SK-N-SH (cell line): ENCODE data around the gene IFT52. TPM values are rescaled to one million over a fixed set of nuclear protein-coding genes. Genes with fewer than 3 reads are reported as not detected.
"Not testable (repeated sequence)": the region's sequence is repeated elsewhere in the genome, so short reads cannot be mapped to it uniquely, and the experiment has no call there.

Experiments
- CTCF ChIA-PET: fragments of 300-600, 350-600 bp; formaldehyde crosslinking; extraction: SDS; loops from one replicate; lab custom pipeline; 2021; lab: Yijun Ruan, JAX
- POLR2A ChIA-PET: fragments of 350-600 bp; sonication (Branson Sonifier 250); formaldehyde crosslinking; extraction: SDS; loops from one replicate; lab custom pipeline; 2020; ENCODE audit warnings: antibody characterized with exemption, inconsistent platforms; lab: Yijun Ruan, JAX
- DNase-seq: peaks from one replicate; pipeline ENCODE4 v3.0.0; 2012
- H2AFZ ChIP-seq: fragments of 200-600 bp; sonication (generic); 2 replicates; pipeline ENCODE4 v1.8.1; 2016; ENCODE audit warnings: antibody characterized with exemption, mild to moderate bottlenecking, low read depth
- H3F3A ChIP-seq: fragments of 200-600 bp; sonication (generic); replicated peaks from 2 replicates; pipeline ENCODE3; 2016; ENCODE audit warnings: antibody characterized with exemption, mild to moderate bottlenecking; ENCODE audit not compliant: insufficient read depth
- H3K27ac ChIP-seq, 2 experiments: fragments of 200-500 bp in 1 of 2; fragments of 200-600 bp in 1 of 2; sonication (Bioruptor generic) in 1 of 2; sonication (generic), shearing (Covaris generic) in 1 of 2; 2 replicates each; pipeline versions ENCODE4 v1.5.1 to v1.6.1; 2014 to 2016; ENCODE audit warnings: low read depth in 2 of 2, inconsistent platforms in 1 of 2, low read length in 1 of 2, mild to moderate bottlenecking in 1 of 2, mixed read lengths in 1 of 2
- H3K27me3 ChIP-seq: fragments of 200-600 bp; sonication (generic), shearing (Covaris generic); 2 replicates; pipeline ENCODE4 v1.6.1; 2016; ENCODE audit warnings: mixed run types; ENCODE audit not compliant: insufficient read depth
- H3K36me3 ChIP-seq, 2 experiments: fragments of 200-500 bp in 1 of 2; fragments of 200-600 bp in 1 of 2; sonication (Bioruptor generic) in 1 of 2; sonication (generic) in 1 of 2; replicated peaks in 1 of 2; 2 replicates each; pipeline versions ENCODE3 to v1.5.1; 2014 to 2016; ENCODE audit warnings: low read length in 1 of 2, mild to moderate bottlenecking in 1 of 2; ENCODE audit not compliant: insufficient read depth in 2 of 2, control insufficient read depth in 1 of 2
- H3K4me1 ChIP-seq, 2 experiments: fragments of 200-500 bp in 1 of 2; fragments of 200-600 bp in 1 of 2; sonication (Bioruptor generic) in 1 of 2; sonication (generic), shearing (Covaris generic) in 1 of 2; 2 replicates each; pipeline versions ENCODE4 v1.5.1 to v1.6.1; 2014 to 2016; ENCODE audit warnings: low read depth in 1 of 2, low read length in 1 of 2, mixed run types in 1 of 2; ENCODE audit not compliant: insufficient read depth in 2 of 2, control insufficient read depth in 1 of 2
- H3K4me2 ChIP-seq: fragments of 200-600 bp; sonication (generic), shearing (Covaris generic); 2 replicates; pipeline ENCODE4 v1.6.1; 2017; ENCODE audit warnings: mixed run types
- H3K4me3 ChIP-seq, 2 experiments: fragments of 200-500 bp in 1 of 2; fragments of 200-600 bp in 1 of 2; sonication (Bioruptor generic) in 1 of 2; sonication (generic), shearing (Covaris generic) in 1 of 2; 2 replicates each; pipeline versions ENCODE4 v1.5.1 to v1.8.1; 2014 to 2016; ENCODE audit warnings: low read depth in 2 of 2, inconsistent platforms in 1 of 2, low read length in 1 of 2, mild to moderate bottlenecking in 1 of 2, mixed read lengths in 1 of 2, moderate library complexity in 1 of 2
- H3K79me2 ChIP-seq: fragments of 200-600 bp; sonication (generic); 2 replicates; pipeline ENCODE4 v1.8.1; 2017; ENCODE audit warnings: mild to moderate bottlenecking; ENCODE audit not compliant: insufficient read depth
- H3K9ac ChIP-seq: fragments of 200-600 bp; sonication (generic); 2 replicates; pipeline ENCODE4 v1.6.1; 2017; ENCODE audit warnings: mixed run types
- H3K9me2 ChIP-seq: fragments of 200-600 bp; sonication (generic); 2 replicates; pipeline ENCODE4 v1.6.1; 2017; ENCODE audit warnings: mixed run types
- H3K9me3 ChIP-seq: fragments of 200-600 bp; sonication (generic); 2 replicates; pipeline ENCODE4 v1.6.1; 2017; ENCODE audit warnings: mixed run types, mild to moderate bottlenecking, moderate library complexity
- H4K20me1 ChIP-seq: fragments of 200-600 bp; sonication (generic); 2 replicates; pipeline ENCODE4 v1.6.1; 2017; ENCODE audit warnings: mild to moderate bottlenecking, mixed run types; ENCODE audit not compliant: insufficient read depth
- CHD2 ChIP-seq: fragments of 150-350 bp; IDR thresholded peaks from 2 replicates; pipeline ENCODE4 v1.6.1; 2018; ENCODE audit warnings: low read length; ENCODE audit not compliant: partially characterized antibody
- EZH2phosphoT487 ChIP-seq: fragments of 200-600 bp; sonication (generic); IDR thresholded peaks from 2 replicates; pipeline ENCODE4 v1.6.1; 2017; ENCODE audit warnings: low read depth, mixed run types, mild to moderate bottlenecking, antibody characterized with exemption, moderate library complexity, borderline replicate concordance
- FOXM1 ChIP-seq: IDR thresholded peaks from 2 replicates; pipeline ENCODE4 v1.4.0; 2012; ENCODE audit warnings: low read depth, mild to moderate bottlenecking
- GABPA ChIP-seq: IDR thresholded peaks from 2 replicates; pipeline ENCODE4 v1.4.0; 2012; ENCODE audit warnings: low read depth, mild to moderate bottlenecking
- IRF3 ChIP-seq: fragments of 150-350 bp; IDR thresholded peaks from 2 replicates; pipeline ENCODE4 v1.6.1; 2016; ENCODE audit warnings: mild to moderate bottlenecking, low read depth, low read length
- NRF1 ChIP-seq: IDR thresholded peaks from 2 replicates; pipeline ENCODE4 v1.6.1; 2012; ENCODE audit warnings: low read depth, mild to moderate bottlenecking, low read length
- RAD21 ChIP-seq: IDR thresholded peaks from 2 replicates; pipeline ENCODE4 v1.6.1; 2012; ENCODE audit warnings: mild to moderate bottlenecking, low read length
- RCOR1 ChIP-seq: fragments of 150-350 bp; IDR thresholded peaks from 2 replicates; pipeline ENCODE4 v1.6.1; 2017; ENCODE audit warnings: antibody characterized with exemption, low read length
- SIN3A ChIP-seq: IDR thresholded peaks from 2 replicates; pipeline ENCODE4 v1.6.1; 2012; ENCODE audit warnings: low read depth, mild to moderate bottlenecking, low read length, moderate library complexity, borderline replicate concordance
- TCF12 ChIP-seq: IDR thresholded peaks from 2 replicates; pipeline ENCODE4 v1.4.0; 2012
- TEAD4 ChIP-seq: IDR thresholded peaks from 2 replicates; pipeline ENCODE4 v1.4.0; 2012; ENCODE audit warnings: mild to moderate bottlenecking, borderline replicate concordance; ENCODE audit not compliant: insufficient read depth
- WGBS: methylation state at CpG from one replicate; pipeline ENCODE4 v1.1.6; 2017; ENCODE audit warnings: low lambda C conversion rate; 5-methylcytosine and 5-hydroxymethylcytosine counted together
- polyA plus RNA-seq, 3 experiments: library from polyadenylated mRNA; depleted of rRNA; stranded (reverse); fragments of >200 nt; gene quantifications; 2 replicates each; pipeline ENCODE4 v1.2.3, GENCODE V29; 2012

IFT52 gene
- polyA plus RNA-seq, 1 of the 3 experiments (the other 2 are of a cell fraction), result 34.0 TPM

GRCh38 chr20:43650997-43651525 lies 60.3 kb downstream of the IFT52 start (continued):
- TF ChIP-seq RCOR1 (no peak), NRF1 (no peak), RAD21 (no peak), TCF12 (no peak)

- H3K79me2 ChIP-seq, H3K27me3 ChIP-seq, H3K4me1 ChIP-seq, H3K36me3 ChIP-seq, CTCF ChIA-PET, H3F3A ChIP-seq, H4K20me1 ChIP-seq, H3K27ac ChIP-seq, H2AFZ ChIP-seq, H3K4me3 ChIP-seq, H3K9me3 ChIP-seq, H3K9ac ChIP-seq, POLR2A ChIA-PET, H3K9me2 ChIP-seq, DNase-seq, H3K4me2 ChIP-seq: not testable (repeated sequence)
- WGBS, result 92% methylated on average over 10 of the region's 10 CpGs
These were observed 61.0 kb downstream of the IFT52 start for GRCh38 chr20:43651650-43652184.

- no peak for DNase-seq
- Histone ChIP-seq H4K20me1 (no peaks in the 10 kb centered on the region), H3K9me2 (no peaks in the 10 kb centered on the region), H3K4me1 (peaks cover 0 to 6% of the 10 kb centered on the region in 2 experiments; a peak in 1 of 4 replicates), H3K4me3 (no peak overlapping the region), H3F3A (no peaks in the 10 kb centered on the region), H3K27me3 (no peaks in the 10 kb centered on the region), H3K9me3 (no peaks in the 10 kb centered on the region), H3K4me2 (no peak overlapping the region), H2AFZ (no peak overlapping the region), H3K9ac (no peak overlapping the region), H3K79me2 (no peaks in the 10 kb centered on the region), H3K36me3 (no peaks in the 10 kb centered on the region)
- POLR2A ChIA-PET, result no interaction called here
- WGBS, result 98% methylated on average over 3 of the region's 3 CpGs
- CTCF ChIA-PET, result no interaction called here
- no peak for TF ChIP-seq IRF3
- no peak for TF ChIP-seq RCOR1
- TF ChIP-seq TEAD4, result no peak
- TF ChIP-seq GABPA, result no peak
- TF ChIP-seq EZH2phosphoT487, result no peak
- TF ChIP-seq SIN3A, result no peak
- TF ChIP-seq FOXM1, result no peak
- no peak for TF ChIP-seq CHD2
- TF ChIP-seq, all 33 proteins: peak for 0
- no peak overlapping the region for H3K27ac ChIP-seq
These were observed 63.2 kb downstream of the IFT52 start for GRCh38 chr20:43653966-43654365.

GRCh38 chr20:43655176-43655575 lies 64.4 kb downstream of the IFT52 start:
- H3K9ac ChIP-seq, H3K4me1 ChIP-seq, POLR2A ChIA-PET, H3K27ac ChIP-seq, H4K20me1 ChIP-seq, H3K9me3 ChIP-seq, H2AFZ ChIP-seq, H3K27me3 ChIP-seq, H3F3A ChIP-seq, DNase-seq, H3K36me3 ChIP-seq, H3K4me3 ChIP-seq, H3K4me2 ChIP-seq, H3K79me2 ChIP-seq, H3K9me2 ChIP-seq: not testable (repeated sequence)
- CTCF ChIA-PET, result interaction anchor here (1.1 kb wide), 1 partner anchor 13 kb away, joined by 3 read pairs; no protein-coding TSS in a partner anchor
- 86% methylated on average over 6 of the region's 6 CpGs for WGBS
